Stimulated activated CD4-positive, alpha-beta T cell treated with anti-CD3 and anti-CD28 coated beads, Interleukin-4, amount 100 ng/mL, for 48 hours (primary cell): ENCODE results near the gene ST7L.
A peak's percentile ranks its signal among the peaks of the same experiment; 100 is the strongest.

Experiments used
- DNase-seq, 2 donors: peaks; one replicate each; pipeline ENCODE4 v3.0.0-alpha.2; 2020; ENCODE audit warnings: low read depth in 2 of 2

The ST7L gene

DNA sequence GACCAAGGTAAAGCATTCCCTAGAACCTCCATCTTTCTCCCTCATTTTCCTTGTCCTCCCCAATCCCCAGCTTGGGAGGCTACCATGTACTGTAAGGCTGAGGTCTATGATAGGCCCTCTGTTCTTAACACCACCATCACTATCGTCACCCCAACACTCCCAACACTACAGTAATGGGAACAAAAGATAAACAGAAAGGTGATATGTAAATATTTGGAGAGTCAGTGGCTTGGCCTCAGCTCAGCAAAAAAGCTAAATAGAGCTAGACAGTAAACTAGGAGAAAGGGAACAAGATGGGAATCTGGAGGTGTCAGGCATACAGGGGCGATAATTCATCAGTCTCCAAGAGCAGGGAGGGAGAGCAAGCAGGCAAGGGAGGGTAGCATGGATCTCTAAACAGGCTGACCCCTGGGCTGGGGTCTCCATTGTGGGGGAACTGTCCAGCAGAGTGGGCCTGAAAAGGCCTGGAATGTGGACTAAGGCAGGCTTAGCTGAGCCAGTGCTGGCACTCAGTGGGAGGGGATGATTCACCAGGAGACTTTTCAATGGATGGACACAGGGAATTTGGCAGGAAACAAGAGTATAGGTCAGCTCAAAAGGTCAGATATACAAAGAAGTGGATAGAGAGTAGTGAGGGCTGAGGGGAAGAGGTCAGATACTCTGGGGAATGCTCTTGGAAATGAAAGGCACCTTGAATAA lies 103.5 kb downstream of the ST7L start:
- no peak for DNase-seq

DNA sequence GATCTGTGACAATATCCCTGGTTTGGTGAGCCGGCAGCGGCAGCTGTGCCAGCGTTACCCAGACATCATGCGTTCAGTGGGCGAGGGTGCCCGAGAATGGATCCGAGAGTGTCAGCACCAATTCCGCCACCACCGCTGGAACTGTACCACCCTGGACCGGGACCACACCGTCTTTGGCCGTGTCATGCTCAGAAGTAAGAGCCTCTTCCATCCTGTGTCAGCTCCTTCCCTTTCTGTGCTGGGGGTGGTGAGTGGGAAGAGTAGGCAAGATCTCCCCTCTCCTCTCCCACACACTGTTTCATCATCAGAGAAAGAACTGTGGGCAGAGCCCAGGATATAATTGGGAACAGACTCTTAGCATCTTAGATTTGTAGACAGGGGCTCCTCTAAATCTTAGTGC lies 104.0 kb downstream of the ST7L start:
- no peak for DNase-seq

DNA sequence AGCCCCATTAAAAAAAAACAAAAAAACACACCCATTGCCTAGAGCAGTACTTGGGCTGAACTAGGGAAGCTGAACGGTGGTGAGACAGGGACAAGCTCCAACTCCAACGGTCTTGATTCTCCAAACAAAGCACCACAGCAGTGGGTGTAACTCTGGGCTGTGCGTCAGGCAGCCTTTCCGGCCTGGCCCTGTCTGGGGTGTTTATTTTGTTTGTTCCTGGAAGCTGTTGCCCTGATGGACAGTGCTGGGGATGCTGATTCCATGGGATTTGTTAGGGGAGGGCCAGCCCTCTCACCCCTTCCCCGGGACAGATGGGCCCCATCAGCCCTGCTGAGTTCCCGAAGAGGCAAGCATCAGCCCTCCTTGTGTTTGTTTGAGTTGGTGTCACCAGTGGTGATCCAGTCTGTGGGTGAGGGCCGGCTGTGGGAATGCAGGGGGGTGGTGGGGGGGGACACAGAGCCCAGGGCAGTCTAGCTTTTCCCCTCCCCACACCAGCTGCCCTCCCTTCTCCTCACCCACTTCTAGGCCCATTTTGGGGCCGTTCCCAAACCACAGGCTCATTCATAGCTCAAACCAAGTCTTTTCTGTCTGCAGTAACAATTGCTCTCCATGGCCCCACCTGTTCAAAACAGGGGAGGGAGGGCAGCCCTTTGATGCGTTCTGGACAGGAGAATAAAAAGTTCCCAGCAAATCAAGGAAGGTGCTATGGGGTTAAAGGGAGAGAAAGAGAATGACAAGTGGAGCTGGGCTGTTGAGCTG lies 105.7 kb downstream of the ST7L start:
- DNase-seq = no peak

DNA sequence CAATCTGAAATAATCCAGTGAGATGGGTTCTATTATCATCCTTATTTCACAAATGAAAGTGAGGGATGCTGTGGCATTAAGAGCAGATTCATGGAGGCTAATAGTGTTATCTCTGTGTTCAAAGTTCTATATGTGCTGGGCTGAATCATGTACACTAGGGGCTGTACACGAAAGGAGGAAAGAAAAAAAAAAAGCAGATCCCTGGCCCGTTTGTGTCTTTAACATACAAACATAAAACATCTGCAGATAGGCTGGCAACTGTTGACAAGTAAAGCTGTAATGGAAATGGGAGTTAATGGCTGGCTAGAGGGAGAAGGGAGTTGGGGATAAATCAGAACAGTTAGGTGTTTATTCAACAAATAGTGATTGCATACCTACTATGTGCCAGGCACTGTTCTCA lies 107.0 kb downstream of the ST7L start:
- no peak for DNase-seq

DNA sequence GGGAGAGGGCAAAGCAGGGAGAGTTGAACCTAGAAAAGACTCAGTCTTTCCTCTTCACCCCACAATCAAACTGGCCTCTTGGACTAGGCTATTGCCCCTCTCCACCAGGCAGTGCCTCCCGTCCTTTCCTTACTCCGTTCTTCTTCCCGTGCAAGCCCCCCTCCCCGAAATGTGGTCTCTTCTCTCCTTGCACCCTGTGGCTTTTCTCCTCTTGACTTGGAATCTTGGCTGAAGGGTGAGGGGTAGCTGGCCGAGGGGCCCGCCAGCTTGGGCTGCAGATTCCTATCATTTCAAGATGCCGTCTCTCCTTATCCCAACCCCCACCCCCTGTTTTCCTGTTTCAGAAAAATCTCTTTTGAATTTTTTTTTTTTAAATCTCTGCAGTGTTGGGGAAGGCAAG lies 108.6 kb downstream of the ST7L start:
- DNase-seq = no peak

DNA sequence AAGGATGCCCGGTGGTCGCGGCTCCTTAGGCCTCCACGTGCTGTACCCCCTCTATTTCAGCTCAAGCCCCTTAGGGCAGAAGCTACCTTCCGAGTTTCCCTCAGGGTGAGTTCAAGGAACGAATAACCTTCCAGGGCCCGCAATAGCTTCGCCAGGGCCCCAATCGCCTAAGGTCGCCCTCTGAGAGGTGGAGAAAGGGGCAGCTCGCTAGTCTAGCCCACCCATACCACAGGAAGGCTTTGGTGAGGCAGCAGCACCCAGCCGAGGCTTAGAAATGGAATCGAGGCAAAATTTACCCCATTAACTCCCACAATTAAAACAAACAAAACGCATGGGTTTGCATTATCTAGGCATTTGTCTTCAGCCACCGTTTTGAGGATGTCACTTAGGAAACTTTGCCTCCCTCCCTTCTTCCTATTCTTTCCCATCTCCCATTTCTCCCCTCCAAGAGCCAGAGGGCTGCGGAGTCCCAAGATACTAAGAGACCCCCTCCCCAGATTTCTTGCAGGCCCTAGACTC lies 109.2 kb downstream of the ST7L start:
- no peak for DNase-seq

DNA sequence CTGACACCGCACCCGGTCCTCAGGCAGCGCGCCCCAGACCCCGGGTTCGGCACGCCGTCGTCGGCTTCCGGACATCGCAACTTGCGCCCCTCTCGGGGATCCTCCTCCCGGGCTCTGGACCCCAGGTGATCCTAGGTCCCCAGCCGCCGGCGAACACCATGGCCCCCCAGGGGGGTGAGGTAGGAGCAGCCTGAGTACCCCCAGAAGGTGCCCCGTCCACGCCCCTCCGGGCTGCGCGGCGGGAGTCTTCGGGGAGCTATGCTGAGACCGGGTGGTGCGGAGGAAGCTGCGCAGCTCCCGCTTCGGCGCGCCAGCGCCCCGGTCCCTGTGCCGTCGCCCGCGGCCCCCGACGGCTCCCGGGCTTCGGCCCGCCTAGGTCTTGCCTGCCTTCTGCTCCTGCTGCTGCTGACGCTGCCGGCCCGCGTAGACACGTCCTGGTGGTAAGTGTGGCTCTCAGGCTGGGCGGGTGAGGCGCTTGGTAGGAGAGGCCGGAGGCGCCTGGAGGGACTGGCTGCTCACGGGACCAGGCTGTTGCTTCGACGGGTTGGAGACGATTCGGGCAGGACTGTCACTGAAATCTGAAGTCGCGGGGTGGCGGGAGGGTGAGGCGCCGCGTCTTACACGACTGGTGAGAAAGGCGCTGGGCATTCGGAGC lies 109.8 kb downstream of the ST7L start:
- no peak for DNase-seq

DNA sequence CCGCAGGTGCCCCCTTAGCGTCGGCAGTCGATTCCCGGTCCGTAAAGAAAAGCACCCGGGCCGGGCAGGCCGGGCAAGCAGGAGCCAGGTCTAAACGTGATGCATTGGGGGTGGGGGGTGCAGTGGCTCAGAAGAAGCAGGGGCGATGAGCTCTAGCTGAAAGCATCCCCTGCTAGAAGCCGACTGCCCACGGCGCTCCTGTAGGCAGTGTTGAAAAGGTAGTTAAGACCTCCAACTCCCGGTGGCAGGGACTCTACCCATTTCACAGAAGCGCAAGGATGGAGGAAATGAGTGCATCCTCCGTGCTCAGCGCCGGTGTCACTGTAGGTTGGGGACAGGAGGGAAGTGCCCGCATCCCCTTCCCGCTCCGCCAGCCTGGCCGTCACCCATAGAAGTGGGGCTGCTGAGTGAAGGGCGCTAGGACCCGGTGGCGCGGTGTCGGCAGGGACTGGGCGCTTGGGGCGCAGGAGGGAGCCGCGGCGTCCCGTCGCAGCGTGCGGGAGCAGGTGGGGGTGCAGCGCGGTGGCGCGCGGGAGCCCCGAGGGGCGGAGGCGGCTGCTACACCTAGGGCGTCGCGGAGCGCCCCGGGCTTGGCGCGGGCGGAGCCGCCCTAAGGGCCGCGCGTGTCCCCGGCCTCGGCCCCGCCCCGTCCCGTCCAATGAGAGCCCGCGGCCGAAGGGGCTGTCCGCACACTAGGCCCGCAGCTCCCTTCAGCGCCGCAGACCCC lies 110.5 kb downstream of the ST7L start, which contains the start of gene WNT2B:
Gene WNT2B, plus strand, starts transcription at position 688 of the 727 bp plus-strand sequence. CDS start 298 bp downstream, outside the sequence.
- DNase-seq = peak; percentile 18 to 46

DNA sequence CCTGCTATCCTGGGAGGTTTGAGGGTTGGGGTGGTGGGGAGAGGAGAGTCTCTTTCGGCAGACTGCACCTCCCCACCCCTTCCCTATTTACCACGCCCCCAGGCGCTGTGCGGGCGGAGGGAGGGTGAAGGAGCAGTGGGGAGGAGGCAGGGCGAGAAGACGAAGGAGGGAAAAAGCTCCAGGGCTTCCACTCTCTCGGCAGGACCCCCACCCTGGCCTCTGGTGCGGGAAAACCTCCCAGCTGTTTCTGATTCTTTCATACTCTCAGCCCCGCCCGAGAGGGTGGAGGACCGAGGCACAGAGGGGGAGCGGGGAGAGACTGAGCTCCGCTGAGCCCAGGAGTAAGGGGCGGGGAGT lies 111.0 kb downstream of the ST7L start:
- DNase-seq = no peak

DNA sequence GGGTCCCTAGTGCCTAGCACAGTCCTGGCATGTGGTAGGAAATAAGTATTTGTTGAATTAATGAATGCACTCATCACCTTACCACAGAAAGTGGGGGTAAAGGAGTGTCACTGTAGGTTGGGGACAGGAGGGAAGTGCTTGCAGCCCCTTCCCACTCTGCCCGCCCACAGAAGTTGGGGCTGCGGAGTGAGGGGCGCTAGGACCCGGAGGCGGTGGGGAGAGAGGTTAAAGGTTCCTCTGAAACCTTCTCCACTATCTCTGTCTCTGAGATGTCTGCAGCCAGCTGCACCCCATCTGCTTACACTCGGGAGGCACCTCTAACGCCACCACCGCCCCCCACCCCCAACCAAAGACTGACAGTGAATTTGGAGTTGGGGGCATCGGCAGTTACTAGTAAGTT lies 111.6 kb downstream of the ST7L start:
- DNase-seq = no peak

DNA sequence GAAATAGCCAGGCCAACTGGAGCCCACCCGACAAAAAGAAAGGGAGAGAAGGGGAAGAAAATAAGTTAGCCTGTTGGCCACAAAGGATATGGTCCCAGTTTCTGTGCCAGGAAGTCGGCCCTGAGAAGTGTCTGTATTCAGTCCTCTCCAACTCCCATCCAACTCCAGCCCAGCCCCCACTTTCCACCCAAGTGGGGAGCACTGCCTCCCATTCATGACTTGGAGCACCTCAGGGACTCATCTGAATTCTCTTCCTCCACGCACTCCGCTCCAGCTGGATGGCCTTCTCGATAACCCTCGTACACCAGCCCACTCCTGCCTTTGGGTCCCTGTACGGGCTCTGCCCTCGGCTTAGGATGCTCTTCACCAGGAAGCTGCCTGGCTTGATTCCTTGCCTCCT lies 112.2 kb downstream of the ST7L start:
- no peak for DNase-seq

DNA sequence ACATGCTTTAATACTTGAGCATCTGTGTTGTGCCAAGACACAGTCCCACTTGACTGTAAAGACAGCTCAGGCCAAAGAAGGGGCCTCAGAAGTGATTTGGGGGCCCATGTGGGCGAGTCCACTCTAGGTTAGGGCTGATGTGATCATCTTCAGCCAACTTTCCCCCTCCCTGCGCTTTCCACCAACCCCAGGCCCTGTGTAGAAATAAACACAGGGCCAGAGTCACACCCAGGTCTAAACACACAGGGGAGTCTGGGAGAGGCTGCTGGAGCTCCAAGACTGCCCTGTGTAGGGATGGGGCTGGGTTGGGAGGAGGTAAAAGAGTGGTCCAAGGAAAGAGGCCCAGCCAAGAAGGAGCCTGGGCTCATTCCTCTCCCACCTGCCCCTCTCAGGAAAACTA lies 112.6 kb downstream of the ST7L start:
- DNase-seq = no peak

DNA sequence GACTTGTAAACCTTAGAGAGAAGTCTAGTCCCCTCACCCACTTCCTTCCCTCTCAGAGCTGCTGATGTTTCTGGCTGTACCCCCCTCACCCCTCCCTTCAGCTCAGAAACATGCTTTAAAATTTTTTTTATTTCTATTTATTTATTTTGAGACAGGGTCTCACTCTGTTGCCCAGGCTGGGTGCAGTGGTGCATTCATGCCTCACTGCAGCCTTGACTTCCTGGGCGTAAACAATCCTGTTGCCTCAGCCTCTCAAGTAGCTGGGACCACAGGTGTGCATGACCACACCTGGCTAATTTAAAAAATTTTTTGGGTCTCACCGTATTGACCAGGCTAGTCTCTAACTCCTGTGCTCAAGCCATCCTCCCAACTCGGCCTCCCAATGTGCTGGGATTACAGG lies 113.1 kb downstream of the ST7L start:
- DNase-seq = no peak

DNA sequence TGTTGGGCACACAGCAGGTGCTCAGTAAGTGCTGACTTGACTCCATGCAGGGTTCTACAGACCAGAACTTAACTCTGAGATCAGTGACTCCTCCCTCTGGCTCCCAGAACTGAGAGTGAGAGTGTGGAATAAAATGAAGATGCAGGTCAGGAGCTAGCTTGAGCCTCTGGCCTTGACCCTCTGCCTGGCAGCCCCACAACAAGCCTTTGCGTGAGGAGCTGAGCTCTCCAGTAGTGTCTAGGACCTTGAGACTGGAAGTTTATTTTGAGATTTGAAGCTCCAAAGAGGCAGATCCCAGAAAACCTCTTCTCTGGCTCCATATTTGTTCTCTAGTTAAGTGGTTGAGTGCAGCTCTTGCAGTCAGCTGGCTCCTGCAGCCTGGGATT lies 113.5 kb downstream of the ST7L start:
- DNase-seq = no peak

DNA sequence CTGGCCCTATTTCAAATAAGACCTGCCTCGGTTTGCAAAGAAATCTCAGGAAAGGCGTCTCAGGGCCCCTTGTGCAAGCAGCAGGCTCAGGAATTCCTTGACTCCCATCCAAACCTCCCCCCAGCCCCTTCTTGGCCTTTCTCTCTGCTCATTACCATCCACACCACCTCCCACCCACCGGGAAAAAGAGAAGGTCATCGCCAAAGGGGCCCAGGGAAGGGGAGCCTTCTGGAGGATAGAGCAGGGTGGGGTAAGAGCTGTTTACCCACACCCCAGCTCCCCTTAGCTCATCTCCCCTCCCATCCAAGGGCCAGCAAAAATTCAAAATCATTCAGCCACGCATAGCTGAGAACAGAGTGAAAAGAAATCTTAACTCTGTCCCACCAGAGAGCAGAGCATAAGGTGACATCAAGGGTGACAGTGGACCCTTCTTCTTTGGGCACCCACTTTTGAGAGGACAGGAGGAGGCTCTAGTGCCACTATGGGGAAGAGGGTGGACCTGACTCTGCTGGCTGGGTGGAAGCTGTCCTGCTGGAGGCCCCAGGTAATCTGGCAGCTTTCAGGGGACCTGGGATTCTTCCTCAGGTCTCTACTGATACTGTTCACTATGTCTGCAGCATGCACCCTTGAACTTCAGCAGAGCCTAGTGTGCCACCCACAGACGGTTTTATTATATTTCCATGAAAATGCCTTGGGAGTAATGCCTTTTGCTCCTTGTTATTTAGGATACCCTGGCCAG lies 114.1 kb downstream of the ST7L start:
- no peak for DNase-seq

DNA sequence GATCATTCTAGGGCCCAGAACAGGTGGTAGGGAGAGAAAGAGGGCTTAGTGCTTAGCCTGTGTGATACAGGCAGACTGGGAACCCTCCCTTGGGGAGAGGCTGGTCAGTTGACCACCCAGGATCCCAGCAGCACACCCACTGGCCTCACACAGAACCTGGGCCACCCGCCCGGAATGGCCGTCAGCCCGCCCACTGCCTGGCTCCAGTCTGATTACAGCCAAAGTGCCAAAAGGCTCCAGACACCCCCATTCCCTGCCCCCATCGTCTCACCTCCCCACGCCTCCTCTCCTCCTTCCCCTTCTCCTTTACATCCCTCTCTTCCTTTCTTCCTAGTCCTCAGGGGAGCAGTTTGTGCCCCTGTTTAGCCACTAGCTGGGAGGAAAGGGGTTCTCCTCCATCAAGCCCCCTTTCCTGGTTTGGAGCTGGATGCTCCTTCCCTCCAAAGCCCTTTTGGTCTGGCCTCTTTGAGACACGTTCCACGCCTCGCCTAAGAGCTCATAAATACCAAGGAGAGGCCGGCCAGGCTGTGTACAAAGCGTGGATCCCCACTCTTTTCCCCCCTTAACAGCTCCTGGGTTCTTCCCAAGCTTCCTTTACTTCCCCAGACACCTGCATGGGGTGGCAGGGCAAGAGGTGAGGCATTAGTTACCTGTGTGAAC lies 114.8 kb downstream of the ST7L start:
- DNase-seq = no peak

DNA sequence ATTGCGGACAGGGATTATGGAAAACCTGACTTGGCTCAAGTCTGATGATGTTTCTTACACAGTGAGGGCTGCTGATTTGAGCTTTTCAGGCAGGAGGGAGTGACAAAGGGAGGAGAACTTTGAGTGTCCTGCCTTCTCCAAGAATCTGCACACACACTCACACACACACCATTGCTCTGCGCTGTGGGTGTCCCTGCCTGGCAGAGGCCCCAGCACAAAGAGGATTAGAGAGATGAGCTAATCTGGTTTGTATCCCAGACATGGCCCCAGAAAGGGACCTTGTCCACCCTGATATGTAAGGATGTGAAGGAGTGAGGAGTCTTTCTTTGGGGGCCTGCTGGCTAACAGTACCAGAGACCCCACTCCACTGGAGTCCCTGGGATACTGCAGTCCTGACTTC lies 116.1 kb downstream of the ST7L start:
- no peak for DNase-seq

DNA sequence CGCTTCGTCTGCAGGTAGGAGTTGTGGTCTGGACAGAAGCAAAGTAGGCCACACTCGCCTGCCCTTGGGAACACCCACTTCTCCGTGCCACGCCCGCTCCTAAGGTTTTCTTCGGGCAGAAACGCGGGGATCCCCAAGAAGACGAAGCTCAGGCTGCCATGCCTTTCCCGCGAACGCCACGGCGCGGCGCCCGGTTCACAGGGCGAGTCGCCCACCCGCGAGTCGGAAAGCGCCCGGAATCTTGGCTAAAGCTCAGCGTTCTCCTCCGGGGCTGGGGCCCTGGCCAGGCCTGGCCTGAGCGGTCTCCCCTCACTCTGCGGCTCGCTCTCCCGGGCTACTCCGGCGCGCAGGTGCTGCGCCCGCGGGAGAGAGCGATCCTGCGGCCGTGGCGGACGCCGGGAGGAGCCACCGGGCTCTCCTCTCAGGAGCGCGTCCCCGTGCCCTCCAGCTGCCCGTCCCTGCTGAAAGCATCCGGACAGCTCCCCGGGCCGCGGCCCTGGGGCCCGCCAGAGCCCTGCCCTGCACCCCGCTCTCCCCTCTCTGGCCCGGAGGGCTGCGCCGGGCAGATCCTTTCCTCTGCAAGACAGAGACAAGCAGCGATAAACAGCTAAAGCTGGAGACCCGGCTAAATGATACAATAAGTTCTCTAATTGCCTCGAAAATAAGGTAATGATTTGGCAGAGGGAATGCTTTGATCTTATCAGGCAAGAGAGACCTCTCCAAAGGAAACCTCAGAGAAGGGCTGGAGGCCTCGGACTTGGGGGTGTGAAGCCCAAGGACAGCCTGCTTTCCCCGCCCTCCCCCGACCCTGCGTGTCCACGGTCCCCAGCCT lies 116.9 kb downstream of the ST7L start:
- DNase-seq = peak; percentile 35 to 56

DNA sequence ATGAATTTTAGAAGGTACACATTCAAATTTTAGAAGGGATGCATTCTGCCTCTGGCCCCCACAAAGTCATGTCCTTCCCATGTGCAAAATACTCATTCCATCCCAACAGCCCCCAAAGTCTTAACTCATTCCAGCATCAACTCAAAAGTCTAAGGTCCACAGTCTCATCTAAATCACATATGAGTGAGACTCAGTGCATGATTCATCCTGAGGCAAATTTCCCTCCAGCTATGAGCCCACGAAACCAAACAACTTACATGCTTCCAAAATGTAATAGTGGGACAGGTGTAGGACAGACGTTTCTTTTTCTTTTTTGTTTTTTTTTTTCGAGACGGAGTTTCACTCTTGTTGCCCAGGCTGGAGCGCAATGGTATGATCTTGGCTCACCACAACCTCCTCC lies 122.7 kb downstream of the ST7L start:
- no peak for DNase-seq

DNA sequence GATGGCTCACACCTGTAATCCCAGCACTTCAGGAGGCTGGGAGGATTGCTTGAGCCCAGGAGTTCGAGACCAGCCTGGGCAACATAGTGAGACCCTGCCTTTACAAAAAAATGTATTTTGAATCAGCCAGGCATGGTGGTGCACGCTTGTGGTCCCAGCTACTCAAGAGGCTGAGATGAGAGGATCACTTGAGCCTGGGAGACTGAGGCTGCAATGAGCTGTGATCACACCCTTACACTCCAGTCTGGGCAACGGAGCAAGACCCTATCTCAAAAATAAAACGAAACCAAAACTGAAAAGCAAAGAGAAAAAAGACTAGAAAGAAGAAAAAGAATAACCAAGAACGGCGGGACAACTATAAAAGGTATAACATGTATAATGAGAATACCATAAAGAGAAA lies 125.6 kb downstream of the ST7L start:
- no peak for DNase-seq
